SK-N-DZ (cell line): ENCODE results near the gene UBE4B.

ENCODE experiments used
- DNase-seq: peaks from one replicate; pipeline ENCODE4 v3.0.0-alpha.2; 2015; ENCODE audit warnings: low spot score

The UBE4B gene

GRCh38 chr1:10113501-10113900, 80.7 kb downstream of the UBE4B start:
- no peak for DNase-seq

GRCh38 chr1:10114746-10115145, 82.0 kb downstream of the UBE4B start:
- DNase-seq = no peak

- no peak for DNase-seq
These were observed 84.4 kb downstream of the UBE4B start for GRCh38 chr1:10117132-10117531.

- DNase-seq = no peak
These were observed 85.1 kb downstream of the UBE4B start for GRCh38 chr1:10117865-10118264.

- DNase-seq = no peak
These were observed 88.9 kb downstream of the UBE4B start for GRCh38 chr1:10121688-10122087.

GRCh38 chr1:10122926-10123325, 90.2 kb downstream of the UBE4B start:
- no peak for DNase-seq

GRCh38 chr1:10128101-10128765, 95.5 kb downstream of the UBE4B start:
- no peak for DNase-seq

GRCh38 chr1:10132316-10132715, 99.6 kb downstream of the UBE4B start:
- no peak for DNase-seq

GRCh38 chr1:10132852-10133251, 100.1 kb downstream of the UBE4B start:
- DNase-seq = no peak

GRCh38 chr1:10140981-10141380, 108.2 kb downstream of the UBE4B start:
- DNase-seq = no peak

- no peak for DNase-seq
These were observed 111.3 kb downstream of the UBE4B start for GRCh38 chr1:10143961-10144485.

- no peak for DNase-seq
These were observed 113.6 kb downstream of the UBE4B start for GRCh38 chr1:10146391-10146790.

GRCh38 chr1:10149231-10149630, 116.5 kb downstream of the UBE4B start:
- DNase-seq = no peak

- peak; percentile 2 for DNase-seq
These were observed 120.0 kb downstream of the UBE4B start for GRCh38 chr1:10152709-10153284.

- DNase-seq = no peak
These were observed 122.4 kb downstream of the UBE4B start for GRCh38 chr1:10155087-10155712.

GRCh38 chr1:10160173-10160572, 127.4 kb downstream of the UBE4B start:
- DNase-seq = no peak

- no peak for DNase-seq
These were observed 128.2 kb downstream of the UBE4B start for GRCh38 chr1:10160907-10161490.

- no peak for DNase-seq
These were observed 129.0 kb downstream of the UBE4B start for GRCh38 chr1:10161541-10162290.

- DNase-seq = no peak
These were observed 136.3 kb downstream of the UBE4B start for GRCh38 chr1:10168912-10169514.

GRCh38 chr1:10170239-10170574, 137.4 kb downstream of the UBE4B start:
- DNase-seq = no peak

- DNase-seq = no peak
These were observed 138.5 kb downstream of the UBE4B start for GRCh38 chr1:10171105-10171767.
